ENCODE results near the gene SLC2A5.
"Not testable (repeated sequence)": the region's sequence is repeated elsewhere in the genome, so short reads cannot be mapped to it uniquely, and the experiment has no call there.

Gene SLC2A5

DNA sequence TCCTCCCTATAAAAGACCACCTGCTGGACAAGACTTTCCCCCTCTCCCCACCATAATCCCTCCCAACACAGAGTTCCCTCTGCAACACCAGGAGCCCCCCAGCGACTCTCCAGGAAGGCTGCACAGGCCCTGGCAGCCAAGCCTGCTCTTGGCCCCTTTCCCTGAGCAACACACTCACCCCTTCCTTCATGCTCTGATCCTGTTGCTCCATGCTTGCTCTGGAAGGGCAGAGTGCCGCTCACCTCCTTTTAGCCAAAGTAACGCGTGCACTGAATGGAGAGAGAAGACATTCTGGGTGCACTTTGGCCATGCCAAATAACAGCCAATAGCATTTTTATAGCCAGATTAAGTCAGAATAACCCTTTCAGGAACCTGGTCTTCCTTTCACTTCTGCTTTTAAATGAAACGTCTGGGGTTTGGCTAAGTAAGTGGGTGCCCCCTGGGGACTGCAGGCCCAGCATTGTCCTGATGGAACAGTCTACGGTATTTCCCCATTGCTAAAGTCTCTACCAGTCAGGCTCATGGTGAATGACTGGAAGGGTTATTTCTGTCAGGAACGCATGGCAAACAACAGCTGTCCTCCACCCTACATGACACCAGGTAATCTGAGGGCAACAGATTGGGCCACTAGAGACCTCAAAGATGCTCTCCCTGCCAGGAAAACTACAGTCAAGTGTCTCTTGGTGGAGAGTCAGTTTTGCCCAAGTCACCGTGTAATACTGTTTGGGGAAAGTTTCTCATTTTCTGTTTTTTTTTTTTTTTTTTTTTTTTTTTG lies at the start of gene SLC2A5:
Gene SLC2A5 (minus strand): TSS at position 310 of the 775 bp plus-strand sequence. CDS start 99 bp downstream, at position 211.
- DNase-seq (ENCODE audit: extremely low read depth in 1 of 2, low read depth in 1 of 2) = no peak

DNA sequence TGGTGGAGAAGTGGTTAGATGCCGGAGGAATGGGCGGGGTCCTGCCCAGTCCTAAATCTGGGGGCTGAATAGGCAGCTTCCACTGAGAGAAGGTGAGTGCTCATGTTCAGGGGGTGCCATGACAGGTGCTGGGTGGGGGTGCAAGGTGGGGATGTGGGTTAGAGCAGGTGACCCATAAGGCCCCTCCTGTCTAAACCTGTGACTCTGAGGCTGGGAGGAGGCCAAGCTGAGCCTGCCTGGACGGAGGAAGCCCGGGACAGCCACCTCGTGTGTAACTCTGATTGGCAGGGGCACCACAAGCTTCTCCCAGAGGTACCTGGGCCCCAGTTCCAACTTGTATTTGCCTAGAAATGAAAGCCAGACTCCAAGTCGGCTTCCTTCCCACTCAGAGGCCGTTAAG lies 48.8 kb upstream of the SLC2A5 start:
- no peak for DNase-seq (ENCODE audit: extremely low read depth in 1 of 2, low read depth in 1 of 2)

- no peak for DNase-seq (ENCODE audit: extremely low read depth in 1 of 2, low read depth in 1 of 2)
Measured at GRCh38 chr1:9115351-9116205, 46.1 kb upstream of the SLC2A5 start.

DNA sequence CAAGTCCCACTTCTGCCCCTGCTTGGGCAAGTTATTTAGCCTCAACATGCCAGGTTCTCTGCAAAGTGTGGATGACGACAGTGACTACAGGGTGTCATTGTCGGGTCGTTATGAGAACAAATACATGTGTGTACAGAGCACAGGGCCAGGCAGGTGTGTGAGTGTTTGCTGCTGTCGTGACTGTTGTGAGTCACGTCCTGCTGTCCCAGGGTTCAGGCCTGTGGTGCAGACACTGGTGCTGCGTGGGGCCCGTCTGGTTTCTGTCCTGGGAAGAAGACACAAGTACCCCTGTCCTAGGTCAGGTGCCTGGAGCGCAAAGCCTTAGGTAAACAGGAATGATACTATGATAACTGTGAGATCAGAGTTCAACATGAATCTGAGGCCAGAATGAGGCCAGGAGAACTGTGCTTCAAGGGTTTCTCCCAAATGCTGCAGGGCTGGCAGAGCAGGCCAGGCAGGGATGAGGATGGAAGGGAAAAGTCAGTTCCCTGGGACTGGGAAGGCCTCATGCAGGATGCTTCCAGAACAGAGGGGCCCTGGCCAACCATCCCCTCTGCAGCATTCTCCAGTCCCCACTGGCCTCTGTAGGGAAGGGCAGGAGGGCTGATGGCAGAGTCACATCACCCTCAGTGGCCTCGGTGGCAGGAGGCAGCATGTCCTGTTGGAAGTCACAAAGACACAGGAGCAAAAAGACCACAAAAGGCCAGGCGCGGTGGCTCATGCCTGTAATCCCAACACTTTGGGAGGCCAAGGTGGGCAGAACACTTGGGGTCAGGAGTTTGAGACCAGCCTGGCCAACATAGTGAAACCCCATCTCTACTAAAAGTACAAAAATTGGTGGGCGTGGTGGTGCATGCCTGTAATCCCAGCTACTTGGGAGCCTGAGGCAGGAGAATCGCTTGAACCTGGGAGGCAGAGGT lies 43.8 kb upstream of the SLC2A5 start:
- no peak for DNase-seq (ENCODE audit: extremely low read depth in 1 of 2, low read depth in 1 of 2)

DNA sequence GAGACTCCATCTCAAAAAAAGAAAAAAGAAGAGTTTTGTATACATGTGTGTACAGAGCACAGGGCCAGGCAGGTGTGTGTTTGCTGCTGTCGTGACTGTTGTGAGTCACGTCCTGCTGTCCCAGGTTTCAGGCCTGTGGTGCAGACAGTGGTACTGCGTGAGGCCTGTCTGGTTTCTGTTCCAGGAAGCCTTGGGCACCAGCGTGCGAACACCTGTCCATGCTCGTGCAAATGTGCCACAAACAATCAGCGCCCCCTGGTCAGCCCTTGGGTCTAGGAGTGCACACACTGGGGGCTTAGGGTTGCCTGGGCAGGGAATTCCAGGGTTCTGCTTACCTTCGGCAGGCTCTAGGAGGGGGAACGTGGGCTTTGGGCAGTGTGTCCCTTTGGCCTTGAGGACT lies 42.5 kb upstream of the SLC2A5 start:
- DNase-seq (ENCODE audit: extremely low read depth in 1 of 2, low read depth in 1 of 2) = no peak

DNA sequence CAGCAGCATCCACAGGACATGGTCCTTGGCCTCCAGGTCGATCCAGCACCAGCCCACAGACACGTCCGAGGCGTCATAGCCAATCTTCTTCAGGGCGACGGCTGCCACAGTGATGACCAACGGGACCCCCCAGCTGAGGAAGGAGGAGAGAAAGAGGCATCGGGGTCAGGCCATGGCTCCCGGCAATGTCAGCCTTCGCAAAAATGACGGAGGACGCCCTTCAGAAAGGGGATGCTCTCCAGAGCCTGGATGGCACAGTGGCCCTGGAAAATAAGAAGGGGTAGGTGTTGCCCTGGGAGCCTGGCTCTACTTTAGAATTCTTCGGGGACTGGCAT lies 41.9 kb upstream of the SLC2A5 start:
- DNase-seq (ENCODE audit: extremely low read depth in 1 of 2, low read depth in 1 of 2) = no peak

- DNase-seq (ENCODE audit: extremely low read depth in 1 of 2, low read depth in 1 of 2) = peak; percentile 71 to 77
Measured at GRCh38 chr1:9110669-9111356, 41.4 kb upstream of the SLC2A5 start.

DNA sequence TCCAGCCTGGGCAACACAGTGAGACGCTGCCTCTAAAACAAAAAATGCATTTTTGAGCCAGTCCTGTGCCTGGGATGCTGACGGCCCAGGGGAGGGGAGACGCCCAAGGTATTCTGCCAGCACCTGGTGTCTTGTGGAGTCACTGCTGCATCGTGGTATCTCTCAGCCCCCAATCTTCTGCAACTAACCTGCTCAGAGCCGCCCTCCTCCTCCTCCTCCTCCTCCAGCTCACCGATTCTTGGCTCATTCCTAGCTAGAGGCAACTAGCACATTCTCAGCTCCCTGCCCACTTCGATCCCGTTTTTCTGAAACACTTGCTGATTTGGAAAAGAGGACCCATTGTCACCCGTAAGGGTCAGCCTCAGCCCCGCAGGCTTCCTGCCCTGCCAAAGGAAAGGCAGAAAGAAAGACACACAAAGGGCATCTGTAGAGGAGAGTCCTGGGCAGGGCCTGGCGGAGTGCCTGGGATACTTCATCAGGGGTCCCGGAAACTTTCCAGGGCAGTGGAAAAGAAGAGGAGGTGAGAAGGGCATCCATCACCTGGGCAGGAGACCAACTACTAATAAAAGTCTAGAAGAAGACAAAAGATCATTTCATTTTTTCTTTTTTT lies 38.7 kb upstream of the SLC2A5 start:
- DNase-seq (ENCODE audit: extremely low read depth in 1 of 2, low read depth in 1 of 2) = no peak

DNA sequence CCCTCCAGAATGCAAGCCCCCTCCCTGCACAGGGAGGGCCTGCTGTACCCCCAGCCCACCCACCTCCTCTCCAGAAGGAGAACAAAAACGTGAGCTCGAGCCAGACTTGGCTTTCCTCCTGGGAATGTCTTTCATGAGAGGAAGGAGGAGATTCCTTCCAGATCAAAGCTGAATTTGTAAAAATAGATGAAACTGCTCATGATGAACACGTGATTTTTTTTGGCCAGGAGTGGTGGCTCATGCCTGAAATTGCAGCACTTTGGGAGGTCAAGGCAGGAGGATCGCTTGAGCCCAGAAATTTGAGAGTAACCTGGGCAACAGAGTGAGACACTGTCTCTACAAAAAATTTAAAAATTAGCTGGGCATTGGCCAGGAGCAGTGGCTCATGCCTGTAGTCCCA lies 37.7 kb upstream of the SLC2A5 start:
- DNase-seq (ENCODE audit: extremely low read depth in 1 of 2, low read depth in 1 of 2) = no peak

DNA sequence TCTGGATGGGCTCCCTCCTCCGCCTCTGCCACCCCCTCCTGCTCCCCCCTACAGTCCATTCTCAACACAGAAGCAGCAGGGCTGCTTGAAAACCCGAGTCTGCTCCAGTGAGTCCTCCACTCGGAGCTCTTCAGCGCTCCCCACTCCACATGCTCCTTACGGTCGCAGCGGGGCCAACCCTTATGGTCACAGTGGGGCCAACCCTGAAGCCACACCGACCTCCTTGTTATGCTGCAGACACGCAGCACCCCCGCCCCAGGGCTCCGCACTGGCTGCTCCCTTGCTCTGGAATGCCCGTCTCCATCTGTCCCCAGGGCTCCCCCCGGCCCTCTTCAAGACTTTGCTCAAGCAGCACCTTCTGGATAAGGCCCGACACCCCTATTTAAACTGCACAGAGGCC lies 36.9 kb upstream of the SLC2A5 start:
- no peak for DNase-seq (ENCODE audit: extremely low read depth in 1 of 2, low read depth in 1 of 2)

GRCh38 chr1:9105336-9105867 lies 36.0 kb upstream of the SLC2A5 start:
- no peak for DNase-seq (ENCODE audit: extremely low read depth in 1 of 2, low read depth in 1 of 2)

DNA sequence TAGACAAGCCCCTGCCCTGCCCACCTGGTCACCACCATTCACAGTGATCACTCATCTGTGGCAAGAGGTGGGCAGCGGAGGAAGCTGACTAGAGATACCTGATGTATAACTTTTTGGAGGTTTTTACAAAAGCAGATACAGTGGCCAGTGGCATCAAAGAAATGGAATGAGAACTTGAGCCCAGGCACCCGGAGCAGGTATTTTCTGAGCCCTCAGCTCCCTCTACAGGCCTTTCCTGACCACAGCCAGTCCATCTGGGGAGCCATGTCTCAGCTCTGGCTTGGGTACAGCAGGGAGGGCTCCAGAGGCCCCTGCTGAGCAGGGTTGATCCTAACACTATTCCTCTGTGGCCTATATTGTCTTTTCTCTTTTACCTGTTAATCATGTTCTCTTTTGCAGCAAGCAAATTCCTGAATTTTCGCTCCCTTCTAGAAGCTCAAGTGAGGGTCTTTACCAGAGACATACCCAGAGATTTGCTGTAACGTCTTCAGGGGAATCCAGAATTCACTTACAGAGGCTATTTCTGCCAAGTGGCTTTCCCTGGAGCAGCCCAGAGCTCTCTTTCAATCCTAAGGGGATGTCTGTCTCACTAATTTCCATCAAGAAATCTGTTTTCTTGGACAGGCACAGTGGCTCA lies 32.2 kb upstream of the SLC2A5 start:
- DNase-seq (ENCODE audit: extremely low read depth in 1 of 2, low read depth in 1 of 2) = no peak

GRCh38 chr1:9100471-9101043 lies 31.1 kb upstream of the SLC2A5 start:
- no peak for DNase-seq (ENCODE audit: extremely low read depth in 1 of 2, low read depth in 1 of 2)

DNA sequence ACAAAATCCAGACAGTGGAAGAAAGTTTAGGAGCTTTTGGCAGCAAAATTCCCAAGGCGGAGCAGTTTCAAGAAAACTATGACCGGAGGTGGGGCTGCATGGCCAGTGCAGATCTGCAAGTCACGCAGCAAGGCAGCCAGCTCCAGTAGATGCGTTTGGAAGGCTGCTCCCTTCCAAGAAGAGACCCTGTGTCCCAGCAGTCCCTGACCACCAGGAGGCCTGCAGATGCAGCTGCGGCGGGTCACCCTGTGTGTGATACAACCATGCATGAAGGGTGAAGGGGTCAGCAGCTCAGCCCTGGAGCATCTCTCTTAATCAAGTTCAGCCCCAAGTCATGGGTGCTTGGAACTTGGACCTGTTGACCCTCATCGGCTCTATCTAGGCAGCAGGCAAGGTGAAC lies 30.1 kb upstream of the SLC2A5 start:
- no peak for DNase-seq (ENCODE audit: extremely low read depth in 1 of 2, low read depth in 1 of 2)

DNA sequence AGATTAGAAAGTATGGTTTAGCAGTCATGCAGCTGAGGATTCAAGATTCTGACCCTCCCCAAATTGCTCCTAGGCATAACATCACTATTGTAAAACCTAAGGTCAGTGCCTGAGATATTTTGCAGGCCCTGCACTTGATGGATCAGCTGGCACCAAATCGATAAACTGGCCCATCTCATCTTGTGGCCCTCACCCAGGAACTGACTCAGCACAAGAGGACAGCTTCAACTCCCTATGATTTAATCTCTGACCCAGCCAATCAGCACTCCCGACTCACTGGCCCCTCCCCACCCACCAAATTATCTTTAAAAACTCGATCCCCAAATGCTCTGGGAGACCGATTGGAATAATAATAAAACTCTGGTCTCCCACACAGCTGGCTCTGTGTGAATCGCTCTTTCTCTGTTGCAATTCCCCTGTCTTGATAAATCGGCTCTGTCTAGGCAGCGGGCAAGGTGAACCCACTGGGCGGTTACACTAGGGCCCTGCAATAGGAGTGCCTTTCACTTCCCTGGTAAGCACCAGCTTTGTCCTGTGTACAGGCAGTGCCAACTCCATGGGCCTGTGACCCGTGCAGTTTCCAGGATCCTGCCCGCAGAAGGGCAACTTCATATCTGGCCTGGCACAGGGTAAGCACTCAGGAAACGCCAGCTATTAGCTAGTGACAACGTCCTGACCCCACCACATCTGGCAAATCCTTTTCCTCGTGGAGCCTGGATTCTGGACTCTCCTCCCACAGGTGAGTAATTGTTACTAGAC lies 28.7 kb upstream of the SLC2A5 start:
- DNase-seq (ENCODE audit: extremely low read depth in 1 of 2, low read depth in 1 of 2) = no peak

- no peak for DNase-seq (ENCODE audit: extremely low read depth in 1 of 2, low read depth in 1 of 2)
Measured at GRCh38 chr1:9095818-9096217, 26.4 kb upstream of the SLC2A5 start.

DNA sequence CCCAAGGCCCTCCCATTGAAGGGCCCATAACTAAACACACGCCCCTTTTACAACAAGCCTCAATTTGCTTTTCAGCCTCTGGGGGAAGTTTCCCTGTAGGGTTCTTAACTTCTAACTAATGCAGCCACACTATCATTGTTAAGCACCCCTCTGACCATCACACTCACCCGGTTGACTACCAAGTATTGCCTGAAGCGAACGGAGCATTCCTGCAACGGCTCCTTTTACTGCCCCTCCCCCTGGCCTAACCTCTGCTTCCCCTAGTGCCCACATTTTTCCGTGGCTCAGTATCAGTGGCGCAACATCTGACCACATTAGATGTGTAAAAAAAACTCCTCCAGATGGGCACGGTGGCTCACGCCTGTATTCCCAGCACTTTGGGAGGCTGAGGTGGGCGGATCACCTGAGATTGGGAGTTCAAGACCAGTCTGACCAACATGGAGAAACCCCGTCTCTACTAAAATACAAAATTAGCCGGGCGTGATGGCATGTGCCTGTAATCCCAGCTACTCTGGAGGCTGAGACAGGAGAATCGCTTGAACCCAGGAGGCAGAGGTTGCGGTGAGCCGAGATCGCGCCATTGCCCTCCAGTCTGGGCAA lies 24.7 kb upstream of the SLC2A5 start:
- DNase-seq (ENCODE audit: extremely low read depth in 1 of 2, low read depth in 1 of 2) = not testable (repeated sequence)

DNA sequence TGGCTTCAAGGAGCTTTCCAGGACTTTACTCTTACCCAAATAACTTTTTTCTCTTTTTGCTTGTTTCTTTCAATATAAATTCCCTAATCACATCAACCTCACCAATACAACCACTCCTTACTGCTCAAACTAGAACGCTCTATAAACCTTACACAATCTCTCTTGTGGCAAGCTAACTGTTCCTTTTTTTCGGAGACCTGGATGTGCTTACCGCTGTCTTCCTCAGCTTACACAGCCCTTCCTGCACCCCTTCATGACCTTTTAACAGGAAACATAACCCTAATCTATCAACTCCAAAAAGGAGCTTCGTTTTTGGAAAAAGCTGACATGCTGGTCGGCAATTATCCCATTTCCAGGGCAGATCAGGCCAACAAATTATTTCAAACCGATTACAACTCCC lies 24.1 kb upstream of the SLC2A5 start:
- DNase-seq (ENCODE audit: extremely low read depth in 1 of 2, low read depth in 1 of 2) = no peak

Measured in activated CD8-positive, alpha-beta memory T cell treated with anti-CD3 and anti-CD28 coated beads for 1 hour (primary cell).